Suprapubic skin (tissue), 4 donors: ENCODE results near the gene CFAP45.

Experiments
- CTCF ChIP-seq, 2 donors: fragments of 200-600 bp in 1 of 2; fragments of 450-650 bp in 1 of 2; sonication (generic) in 1 of 2; IDR thresholded peaks; one replicate each; pipeline ENCODE4 v1.5.1; 2016 to 2019; ENCODE audit warnings: antibody characterized with exemption in 2 of 2, mild to moderate bottlenecking in 1 of 2, moderate library complexity in 1 of 2
- POLR2A ChIP-seq, 2 donors: fragments of 450-650 bp; IDR thresholded peaks; one replicate each; pipeline ENCODE4 v1.6.1; 2017; ENCODE audit warnings: antibody characterized with exemption in 2 of 2, mild to moderate bottlenecking in 2 of 2, moderate library complexity in 2 of 2
- POLR2AphosphoS5 ChIP-seq, 3 donors: sonication (generic); formaldehyde crosslinking; IDR thresholded peaks; one replicate each; pipeline ENCODE4 v1.6.1; 2017; ENCODE audit warnings: antibody characterized with exemption in 3 of 3

- TF ChIP-seq CTCF (IDR thresholded peaks at IDR 0.05), result no peak
- TF ChIP-seq POLR2AphosphoS5 (IDR thresholded peaks at IDR 0.05), result peak; percentile 39 to 80 (median 64)
- TF ChIP-seq POLR2A (IDR thresholded peaks at IDR 0.05), result peak in 1 of 2 donors; percentile 79
These were observed 23.4 kb upstream of the CFAP45 start for GRCh38 chr1:159923203-159924024.
